GM06990 (cell line): ENCODE measurements around the gene NT5DC4.

Experiments
- DNase-seq: peaks from one replicate; pipeline ENCODE4 v3.0.0-alpha.2; 2011; ENCODE audit not compliant: insufficient read length; ENCODE audit errors: extremely low read depth
- H3K27me3 ChIP-seq: replicated peaks from 2 replicates; pipeline ENCODE4 v1.6.0; 2011; ENCODE audit warnings: low read length; ENCODE audit not compliant: control insufficient read depth, insufficient read depth
- H3K36me3 ChIP-seq: 2 replicates; pipeline ENCODE4 v1.5.1; 2011; ENCODE audit warnings: low read length; ENCODE audit not compliant: control insufficient read depth, insufficient read depth
- H3K4me3 ChIP-seq: replicated peaks from 2 replicates; pipeline ENCODE4 v1.5.1; 2011; ENCODE audit warnings: low read depth, mild to moderate bottlenecking, control low read depth, low read length
- CTCF ChIP-seq: IDR thresholded peaks from 2 replicates; pipeline ENCODE4 v1.5.1; 2011; ENCODE audit warnings: low read length, control low read depth, mild to moderate bottlenecking, inconsistent platforms; ENCODE audit not compliant: insufficient read depth, poor library complexity, severe bottlenecking

NT5DC4 gene

GRCh38 chr2:112692918-112693317 is 27.9 kb upstream of the NT5DC4 start:
- H3K36me3 ChIP-seq = no peaks in the 10 kb centered on the region
- TF ChIP-seq CTCF = no peak

GRCh38 chr2:112693596-112693995 is 27.2 kb upstream of the NT5DC4 start:
- H3K27me3 ChIP-seq = no peaks in the 10 kb centered on the region
- no peak overlapping the region for H3K4me3 ChIP-seq
- TF ChIP-seq CTCF = no peak
- no peak for DNase-seq
- no peaks in the 10 kb centered on the region for H3K36me3 ChIP-seq

More at GRCh38 chr2:112692918-112693317, 27.9 kb upstream of the NT5DC4 start:
- Histone ChIP-seq H3K4me3 (no peak overlapping the region), H3K27me3 (no peaks in the 10 kb centered on the region)
- DNase-seq = peak; percentile 37

GRCh38 chr2:112694182-112694581 is 26.6 kb upstream of the NT5DC4 start:
- TF ChIP-seq CTCF = no peak
- Histone ChIP-seq H3K27me3 (no peaks in the 10 kb centered on the region), H3K4me3 (no peak overlapping the region), H3K36me3 (no peaks in the 10 kb centered on the region)
- no peak for DNase-seq

GRCh38 chr2:112698834-112699515 is 21.8 kb upstream of the NT5DC4 start:
- no peak for TF ChIP-seq CTCF
- no peak for DNase-seq
- no peak overlapping the region for H3K4me3 ChIP-seq
- H3K36me3 ChIP-seq = no peaks in the 10 kb centered on the region
- no peaks in the 10 kb centered on the region for H3K27me3 ChIP-seq

- H3K4me3 ChIP-seq = no peak overlapping the region
- no peak for TF ChIP-seq CTCF
- H3K27me3 ChIP-seq = no peaks in the 10 kb centered on the region
- no peaks in the 10 kb centered on the region for H3K36me3 ChIP-seq
- DNase-seq = no peak
These were observed 20.7 kb upstream of the NT5DC4 start for GRCh38 chr2:112699984-112700667.
